ENCODE measurements around the gene CES5A. TPM values are rescaled to one million over a fixed set of nuclear protein-coding genes. Genes with fewer than 3 reads are reported as not detected.

The CES5A gene
- total RNA-seq, 6 donors from 2014 or later, result not detected

GRCh38 chr16:55901566-55902217 is 26.5 kb upstream of the CES5A start:
- Histone ChIP-seq H3K4me3 (no peak overlapping the region), H3K27ac (no peak overlapping the region), H3K9me3 (peaks cover 0 to 6% (median 1%) of the 10 kb centered on the region in 4 donors), H3K36me3 (no peaks in the 10 kb centered on the region), H3K4me1 (peaks cover 0 to 4% (median 0%) of the 10 kb centered on the region in 4 donors), H3K27me3 (no peaks in the 10 kb centered on the region)
- 58 to 59% methylated on average over 10 of the region's 10 CpGs for WGBS, 2 donors
- no peak for TF ChIP-seq CTCF (IDR thresholded peaks at IDR 0.05)
- no peak for TF ChIP-seq EP300 (IDR thresholded peaks at IDR 0.05)
- no peak for TF ChIP-seq POLR2AphosphoS5 (IDR thresholded peaks at IDR 0.05)
- TF ChIP-seq POLR2A (IDR thresholded peaks at IDR 0.05), result no peak
- DNase-seq (no peak), ATAC-seq (ENCODE audit: low FRiP score in 2 of 2) (no peak)

- peak in 1 of 2 donors; percentile 6 for ATAC-seq (ENCODE audit: low FRiP score in 2 of 2)
- Histone ChIP-seq H3K9me3 (peaks cover 0 to 6% (median 1%) of the 10 kb centered on the region in 4 donors), H3K27me3 (no peaks in the 10 kb centered on the region), H3K4me1 (peaks cover 0 to 4% (median 0%) of the 10 kb centered on the region in 4 donors), H3K36me3 (no peaks in the 10 kb centered on the region), H3K27ac (no peak overlapping the region), H3K4me3 (no peak overlapping the region)
- 44 to 57% methylated on average over 5 of the region's 5 CpGs for WGBS, 2 donors
- no peak for DNase-seq
- TF ChIP-seq POLR2AphosphoS5 (IDR thresholded peaks at IDR 0.05) (no peak), POLR2A (IDR thresholded peaks at IDR 0.05) (no peak), EP300 (IDR thresholded peaks at IDR 0.05) (no peak), CTCF (IDR thresholded peaks at IDR 0.05) (no peak)
Observed at GRCh38 chr16:55900616-55901393, 25.6 kb upstream of the CES5A start.

GRCh38 chr16:55899857-55900256 is 24.7 kb upstream of the CES5A start:
- Histone ChIP-seq H3K27ac (no peak overlapping the region), H3K4me1 (peaks cover 0 to 4% (median 0%) of the 10 kb centered on the region in 4 donors), H3K27me3 (no peaks in the 10 kb centered on the region), H3K9me3 (peaks cover 0 to 6% (median 1%) of the 10 kb centered on the region in 4 donors), H3K36me3 (no peaks in the 10 kb centered on the region), H3K4me3 (no peak overlapping the region)
- TF ChIP-seq EP300 (IDR thresholded peaks at IDR 0.05), result no peak
- no peak for TF ChIP-seq CTCF (IDR thresholded peaks at IDR 0.05)
- no peak for TF ChIP-seq POLR2AphosphoS5 (IDR thresholded peaks at IDR 0.05)
- no peak for TF ChIP-seq POLR2A (IDR thresholded peaks at IDR 0.05)
- DNase-seq, result no peak
- WGBS, 2 donors, result 44 to 53% methylated on average over 3 of the region's 3 CpGs
- ATAC-seq (ENCODE audit: low FRiP score in 2 of 2), result no peak

- Histone ChIP-seq H3K4me1 (peaks cover 0 to 4% (median 0%) of the 10 kb centered on the region in 4 donors), H3K36me3 (no peaks in the 10 kb centered on the region), H3K4me3 (no peak overlapping the region), H3K9me3 (peaks cover 0 to 1% (median 0%) of the 10 kb centered on the region in 4 donors), H3K27me3 (no peaks in the 10 kb centered on the region), H3K27ac (no peak overlapping the region)
- WGBS, 2 donors, result 78 to 100% methylated on average over 1 of the region's 1 CpG
- no peak for TF ChIP-seq POLR2A (IDR thresholded peaks at IDR 0.05)
- no peak for TF ChIP-seq CTCF (IDR thresholded peaks at IDR 0.05)
- no peak for TF ChIP-seq EP300 (IDR thresholded peaks at IDR 0.05)
- TF ChIP-seq POLR2AphosphoS5 (IDR thresholded peaks at IDR 0.05), result no peak
- ATAC-seq (ENCODE audit: low FRiP score in 2 of 2) (no peak), DNase-seq (no peak)
Observed at GRCh38 chr16:55898592-55898991, 23.4 kb upstream of the CES5A start.
